Stimulated activated naive CD8-positive, alpha-beta T cell treated with anti-CD3 and anti-CD28 coated beads, Interleukin-15, Interleukin-2, amounts not matched to agents 100 ng/mL and 50 ng/mL, for 24 hours (primary cell): ENCODE results near the gene SCGB1A1.

ENCODE experiments used
- H3K27ac Mint-ChIP-seq: one replicate; pipeline ENCODE4 v1.8.0; 2021; ENCODE audit warnings: mild to moderate bottlenecking, mixed read lengths
- H3K27me3 Mint-ChIP-seq: one replicate; pipeline ENCODE4 v1.8.0; 2021; ENCODE audit warnings: mixed read lengths
- H3K36me3 Mint-ChIP-seq: one replicate; pipeline ENCODE4 v1.8.0; 2021; ENCODE audit warnings: low read depth, mixed read lengths
- H3K4me1 Mint-ChIP-seq: one replicate; pipeline ENCODE4 v1.8.0; 2021; ENCODE audit warnings: low read depth, mixed read lengths
- H3K4me3 Mint-ChIP-seq: one replicate; pipeline ENCODE4 v1.8.0; 2021; ENCODE audit warnings: mild to moderate bottlenecking, mixed read lengths
- H3K9me3 Mint-ChIP-seq: one replicate; pipeline ENCODE4 v1.8.0; 2021; ENCODE audit warnings: mixed read lengths

The SCGB1A1 gene

DNA sequence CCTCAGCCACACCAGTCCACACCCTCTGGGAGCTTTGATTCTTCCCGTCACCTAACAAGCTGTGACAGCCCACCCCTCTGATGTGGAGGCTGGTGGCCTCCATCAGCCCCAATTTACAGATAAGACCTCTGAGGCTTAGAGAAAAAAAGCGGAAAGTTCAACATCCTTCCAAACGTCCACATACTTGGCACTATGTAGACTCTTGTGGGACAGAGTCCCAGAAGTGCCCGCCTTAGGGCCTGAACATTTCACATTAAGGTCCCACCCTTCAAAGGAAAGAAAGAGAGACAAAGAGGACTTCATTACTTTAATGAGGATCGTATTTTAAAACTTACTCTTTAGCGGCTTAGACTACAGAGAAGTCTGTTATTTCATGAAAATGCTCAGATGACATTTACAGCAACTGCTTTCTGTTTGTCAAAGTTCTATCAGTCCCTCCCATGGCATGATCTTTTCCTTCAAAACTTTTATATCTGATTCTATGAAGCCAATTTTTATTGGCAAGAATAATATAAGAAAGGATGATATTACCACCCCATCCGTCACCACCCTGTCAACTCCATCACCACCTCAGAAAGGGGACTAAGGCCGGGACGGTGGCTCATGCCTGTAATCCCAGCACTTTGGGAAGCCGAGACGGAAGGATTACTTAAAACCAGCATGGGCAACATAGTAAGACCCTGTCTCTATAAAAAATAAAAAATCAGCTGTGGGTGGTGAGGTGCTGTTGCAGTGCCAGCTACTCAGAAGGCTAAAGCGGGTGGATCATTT, 15.7 kb upstream of the SCGB1A1 start:
- H3K4me3 Mint-ChIP-seq: peak overlapping the region; percentile 85
- peak overlapping the region; percentile 96 for H3K27ac Mint-ChIP-seq
- peaks cover 45% of the 10 kb centered on the region for H3K4me1 Mint-ChIP-seq
- no peaks in the 10 kb centered on the region for H3K36me3 Mint-ChIP-seq
- H3K27me3 Mint-ChIP-seq: no peaks in the 10 kb centered on the region
- no peaks in the 10 kb centered on the region for H3K9me3 Mint-ChIP-seq

DNA sequence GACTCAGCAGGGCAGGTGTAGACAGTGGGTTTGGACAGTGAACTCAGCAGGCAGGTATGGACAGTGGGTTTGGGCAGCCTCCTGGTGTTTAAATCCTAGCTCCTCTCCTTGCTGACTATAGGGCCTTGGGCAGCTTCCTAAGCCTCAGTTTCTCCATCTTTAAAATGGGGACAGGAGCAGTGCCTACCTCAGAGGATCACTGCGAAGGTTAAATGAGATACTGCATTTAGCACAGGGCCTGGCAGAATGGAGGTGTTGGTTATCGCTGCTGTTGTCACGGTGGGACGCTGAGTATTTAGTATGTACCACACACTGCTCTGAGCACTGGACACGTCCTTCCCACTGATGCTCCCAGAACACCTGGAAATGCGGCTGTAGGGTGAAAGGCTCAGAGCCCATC, 14.4 kb upstream of the SCGB1A1 start:
- no peak overlapping the region for H3K27ac Mint-ChIP-seq
- no peaks in the 10 kb centered on the region for H3K36me3 Mint-ChIP-seq
- peaks cover 32% of the 10 kb centered on the region for H3K4me1 Mint-ChIP-seq
- no peaks in the 10 kb centered on the region for H3K9me3 Mint-ChIP-seq
- no peaks in the 10 kb centered on the region for H3K27me3 Mint-ChIP-seq
- H3K4me3 Mint-ChIP-seq: no peak overlapping the region

DNA sequence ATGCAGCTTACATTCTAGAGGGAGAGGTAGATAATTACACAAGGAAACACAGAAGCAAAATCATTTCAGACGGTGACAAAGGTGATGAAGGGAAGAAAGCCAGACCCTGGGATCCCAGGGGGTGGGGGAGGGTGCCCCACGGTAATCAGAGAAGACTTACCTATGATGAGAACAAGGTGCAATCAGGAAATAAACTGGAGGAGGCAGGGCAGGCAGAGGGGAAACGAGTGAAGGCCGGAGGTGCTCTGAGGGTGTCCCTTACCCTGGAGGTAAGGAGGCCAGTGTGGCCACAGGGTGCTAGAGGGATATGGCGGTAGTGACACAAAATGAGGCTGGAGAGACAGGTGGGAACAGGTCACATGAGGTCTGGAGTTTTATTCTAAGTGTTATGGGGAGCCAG, 13.9 kb upstream of the SCGB1A1 start:
- no peaks in the 10 kb centered on the region for H3K27me3 Mint-ChIP-seq
- H3K9me3 Mint-ChIP-seq: no peaks in the 10 kb centered on the region
- no peak overlapping the region for H3K4me3 Mint-ChIP-seq
- no peak overlapping the region for H3K27ac Mint-ChIP-seq
- peaks cover 30% of the 10 kb centered on the region for H3K4me1 Mint-ChIP-seq
- H3K36me3 Mint-ChIP-seq: no peaks in the 10 kb centered on the region

GRCh38 chr11:62406034-62406433, 12.8 kb upstream of the SCGB1A1 start:
- Mint-ChIP-seq H3K9me3 (no peaks in the 10 kb centered on the region), H3K4me3 (no peak overlapping the region), H3K4me1 (peaks cover 20% of the 10 kb centered on the region), H3K27ac (no peak overlapping the region), H3K27me3 (no peaks in the 10 kb centered on the region), H3K36me3 (no peaks in the 10 kb centered on the region)

GRCh38 chr11:62409831-62410230, 9.0 kb upstream of the SCGB1A1 start:
- Mint-ChIP-seq H3K27ac (no peak overlapping the region), H3K4me1 (no peaks in the 10 kb centered on the region), H3K27me3 (no peaks in the 10 kb centered on the region), H3K9me3 (no peaks in the 10 kb centered on the region), H3K4me3 (no peak overlapping the region), H3K36me3 (no peaks in the 10 kb centered on the region)

DNA sequence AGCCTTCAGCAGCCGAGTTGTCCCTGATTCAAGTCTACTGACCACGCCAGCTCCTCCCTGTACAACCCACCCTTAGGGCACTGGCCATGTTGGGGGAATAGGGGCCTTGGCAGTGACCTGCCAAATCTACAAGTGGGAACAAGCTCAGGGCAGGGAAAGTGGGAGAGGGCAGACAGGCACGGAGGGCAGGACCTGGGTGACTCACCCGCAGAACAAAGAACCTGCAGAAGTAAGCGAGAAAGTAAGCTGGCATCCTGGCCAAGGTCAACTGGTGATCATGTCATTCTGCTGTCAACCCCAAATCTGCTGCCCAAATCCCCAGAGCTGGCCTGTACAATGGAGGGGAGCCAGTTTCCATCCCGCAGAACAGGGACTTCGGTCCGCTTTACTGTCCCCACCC, 7.9 kb upstream of the SCGB1A1 start:
- Mint-ChIP-seq H3K4me3 (no peak overlapping the region), H3K4me1 (no peaks in the 10 kb centered on the region), H3K27ac (no peak overlapping the region), H3K36me3 (no peaks in the 10 kb centered on the region), H3K9me3 (no peaks in the 10 kb centered on the region), H3K27me3 (no peaks in the 10 kb centered on the region)

DNA sequence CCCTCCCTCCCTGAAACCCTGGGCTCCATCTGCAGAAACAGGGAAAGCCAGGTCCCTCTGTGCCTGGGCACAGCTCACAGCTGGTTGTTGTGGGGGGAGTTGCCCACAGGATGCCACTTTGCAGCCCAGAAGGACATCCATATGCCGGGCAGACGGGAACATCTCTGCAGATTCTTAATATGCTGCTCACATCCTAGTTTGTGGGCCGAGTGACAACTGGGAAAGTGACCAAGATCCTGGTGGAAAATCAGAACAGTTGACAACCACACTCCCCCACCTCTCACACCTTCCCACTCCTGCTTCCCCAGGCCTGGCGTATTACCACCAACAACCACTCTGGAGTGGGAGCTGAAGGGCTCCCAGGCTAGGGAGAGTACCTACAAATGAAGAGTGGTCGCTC, 7.3 kb upstream of the SCGB1A1 start:
- H3K27ac Mint-ChIP-seq: no peak overlapping the region
- no peaks in the 10 kb centered on the region for H3K9me3 Mint-ChIP-seq
- no peaks in the 10 kb centered on the region for H3K4me1 Mint-ChIP-seq
- no peak overlapping the region for H3K4me3 Mint-ChIP-seq
- H3K36me3 Mint-ChIP-seq: no peaks in the 10 kb centered on the region
- no peaks in the 10 kb centered on the region for H3K27me3 Mint-ChIP-seq

DNA sequence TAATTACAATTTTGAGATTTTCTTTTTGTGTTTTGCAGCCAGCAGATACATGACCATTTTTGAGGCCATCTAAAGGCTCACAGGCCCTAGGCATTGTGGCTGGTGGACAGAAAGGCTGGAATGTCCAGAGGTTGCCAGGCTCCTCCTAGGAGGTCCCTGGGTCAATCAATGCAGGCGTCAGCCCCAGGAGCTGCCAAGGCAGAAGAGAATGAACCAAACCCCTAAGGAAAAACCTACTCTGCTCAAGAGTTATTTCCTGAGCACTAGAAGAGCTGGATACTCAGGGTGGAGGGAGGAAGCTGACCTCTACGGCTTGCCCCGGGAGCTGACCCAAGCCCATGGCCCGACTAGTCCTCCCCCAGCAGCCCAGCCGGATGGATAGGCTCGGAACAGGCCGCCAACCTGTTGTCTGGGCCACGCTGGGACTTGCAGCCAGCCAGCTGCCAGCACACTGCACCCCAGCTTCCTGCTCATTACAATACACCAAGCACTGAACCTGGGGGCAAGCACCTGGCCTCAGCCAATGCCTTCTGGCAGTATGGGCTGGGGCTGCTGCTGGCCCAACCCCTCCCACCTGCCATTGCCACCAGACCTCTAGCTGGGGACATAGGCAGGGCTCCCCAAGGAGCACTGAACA, 5.7 kb upstream of the SCGB1A1 start:
- no peaks in the 10 kb centered on the region for H3K4me1 Mint-ChIP-seq
- no peaks in the 10 kb centered on the region for H3K36me3 Mint-ChIP-seq
- H3K27me3 Mint-ChIP-seq: no peaks in the 10 kb centered on the region
- H3K4me3 Mint-ChIP-seq: no peak overlapping the region
- no peak overlapping the region for H3K27ac Mint-ChIP-seq
- no peaks in the 10 kb centered on the region for H3K9me3 Mint-ChIP-seq

DNA sequence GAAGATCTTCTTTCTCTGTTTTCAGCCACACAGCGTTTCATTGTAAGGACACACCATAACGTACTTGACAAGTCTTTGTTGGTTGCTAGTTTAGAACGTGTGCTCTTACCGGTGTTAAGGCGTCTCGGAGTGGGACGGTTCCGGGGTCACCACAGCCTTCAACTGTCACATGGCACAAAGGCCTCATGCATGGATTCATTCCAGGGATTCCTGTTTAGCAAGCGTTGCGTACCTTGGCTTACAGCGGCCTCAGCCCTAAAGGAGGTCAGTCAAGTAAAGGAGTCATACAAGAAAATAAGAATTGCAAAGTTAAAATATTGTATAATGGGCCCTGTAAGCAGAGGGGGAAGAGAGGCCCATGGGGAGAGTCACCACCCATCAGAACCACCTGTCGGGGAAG, 2.2 kb upstream of the SCGB1A1 start:
- Mint-ChIP-seq H3K4me1 (no peaks in the 10 kb centered on the region), H3K27me3 (no peaks in the 10 kb centered on the region), H3K9me3 (no peaks in the 10 kb centered on the region), H3K27ac (no peak overlapping the region), H3K4me3 (no peak overlapping the region), H3K36me3 (no peaks in the 10 kb centered on the region)

DNA sequence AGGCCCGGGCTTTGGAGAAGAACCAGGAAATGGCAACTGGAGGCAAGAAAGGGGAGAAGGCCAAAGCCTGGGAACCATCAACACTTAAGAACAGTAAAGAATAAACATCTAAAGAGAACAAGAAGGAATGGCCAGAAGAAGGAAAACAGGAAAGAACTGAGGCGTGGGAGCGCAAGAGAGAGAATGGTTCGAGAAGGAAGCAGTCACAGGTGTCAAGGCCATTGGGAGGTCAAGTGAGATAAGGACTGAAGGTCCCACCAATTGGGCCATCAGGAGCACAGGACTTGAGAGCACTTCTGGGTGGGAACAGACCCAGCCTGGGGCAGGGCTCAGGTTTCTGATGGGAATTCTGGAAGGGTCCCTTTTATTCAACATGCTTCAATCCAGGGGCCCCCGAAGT, 697 bp upstream of the SCGB1A1 start:
- Mint-ChIP-seq H3K9me3 (no peaks in the 10 kb centered on the region), H3K27me3 (no peaks in the 10 kb centered on the region), H3K4me3 (no peak overlapping the region), H3K27ac (peak overlapping the region; percentile 17), H3K4me1 (no peaks in the 10 kb centered on the region), H3K36me3 (no peaks in the 10 kb centered on the region)

DNA sequence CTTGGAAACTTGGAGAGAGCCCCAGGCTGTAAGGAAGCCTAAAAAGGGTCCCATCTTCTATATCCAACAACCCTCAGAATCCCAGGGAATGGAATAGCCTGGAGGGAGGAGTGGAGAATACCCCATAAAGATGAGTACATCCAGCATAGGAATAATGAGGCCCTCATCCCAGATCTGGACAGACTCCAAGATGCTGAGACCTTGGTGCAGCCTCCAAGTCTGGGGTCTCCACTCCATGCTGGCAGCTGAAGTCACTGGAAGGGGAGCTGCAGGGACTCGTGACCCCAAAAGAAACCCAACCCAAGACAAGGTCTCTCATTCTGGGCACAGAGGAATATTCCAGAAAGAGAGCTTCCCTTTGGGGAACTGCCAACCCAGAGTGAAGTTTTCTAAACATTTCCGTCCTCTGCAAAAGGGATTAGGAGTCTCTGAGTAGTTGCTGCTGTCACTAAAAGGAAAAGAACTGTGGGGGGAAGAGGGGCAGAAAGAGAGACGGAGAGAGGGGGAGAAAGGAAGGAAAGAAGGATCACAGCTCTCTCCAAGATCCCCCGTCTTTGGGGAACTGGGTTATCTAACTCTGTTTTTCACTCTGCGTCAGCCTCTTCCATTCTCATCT, 589 bp downstream of the SCGB1A1 start:
- H3K36me3 Mint-ChIP-seq: no peaks in the 10 kb centered on the region
- H3K9me3 Mint-ChIP-seq: no peaks in the 10 kb centered on the region
- H3K4me3 Mint-ChIP-seq: no peak overlapping the region
- peaks cover 6% of the 10 kb centered on the region for H3K27me3 Mint-ChIP-seq
- H3K4me1 Mint-ChIP-seq: no peaks in the 10 kb centered on the region
- no peak overlapping the region for H3K27ac Mint-ChIP-seq

DNA sequence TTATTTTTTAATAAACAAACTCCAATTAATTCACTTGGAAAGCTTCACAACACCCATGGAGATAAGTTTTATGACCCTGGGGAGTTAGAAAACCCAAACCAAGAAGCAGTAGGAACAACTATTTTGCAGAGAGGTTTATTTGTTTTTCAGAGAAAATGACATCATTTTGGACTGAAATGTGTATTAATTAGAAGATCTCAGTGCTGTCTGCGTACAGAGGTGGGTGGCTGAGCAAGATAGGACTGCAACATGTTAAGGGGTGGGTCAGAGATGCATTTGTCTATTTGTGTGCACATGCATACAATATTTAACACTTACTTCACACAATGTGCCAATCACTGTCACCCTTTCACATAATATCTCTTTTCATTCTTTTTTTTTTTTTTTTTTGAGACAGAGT, 1.1 kb downstream of the SCGB1A1 start:
- H3K4me3 Mint-ChIP-seq: no peak overlapping the region
- peaks cover 6% of the 10 kb centered on the region for H3K27me3 Mint-ChIP-seq
- no peaks in the 10 kb centered on the region for H3K9me3 Mint-ChIP-seq
- no peaks in the 10 kb centered on the region for H3K36me3 Mint-ChIP-seq
- no peak overlapping the region for H3K27ac Mint-ChIP-seq
- H3K4me1 Mint-ChIP-seq: no peaks in the 10 kb centered on the region

- no peak overlapping the region for H3K27ac Mint-ChIP-seq
- peaks cover 6% of the 10 kb centered on the region for H3K27me3 Mint-ChIP-seq
- H3K9me3 Mint-ChIP-seq: no peaks in the 10 kb centered on the region
- H3K4me3 Mint-ChIP-seq: no peak overlapping the region
- no peaks in the 10 kb centered on the region for H3K36me3 Mint-ChIP-seq
- H3K4me1 Mint-ChIP-seq: no peaks in the 10 kb centered on the region
Observed at GRCh38 chr11:62420882-62421281, 2.0 kb downstream of the SCGB1A1 start.

DNA sequence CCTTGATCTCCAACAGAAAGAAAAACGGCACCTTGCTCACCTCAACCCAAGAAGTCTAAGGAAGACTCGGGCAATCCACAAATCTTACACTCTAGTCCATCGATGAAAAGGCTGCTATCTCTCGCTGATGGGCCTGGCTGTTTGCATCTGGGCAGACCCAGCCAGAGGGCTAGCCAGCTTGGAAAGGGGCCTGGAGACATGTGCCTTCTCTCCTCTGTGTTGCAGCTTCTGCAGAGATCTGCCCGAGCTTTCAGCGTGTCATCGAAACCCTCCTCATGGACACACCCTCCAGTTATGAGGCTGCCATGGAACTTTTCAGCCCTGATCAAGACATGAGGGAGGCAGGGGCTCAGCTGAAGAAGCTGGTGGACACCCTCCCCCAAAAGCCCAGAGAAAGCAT, 3.2 kb downstream of the SCGB1A1 start:
- Mint-ChIP-seq H3K4me1 (peaks cover 10% of the 10 kb centered on the region), H3K9me3 (no peaks in the 10 kb centered on the region), H3K36me3 (no peaks in the 10 kb centered on the region), H3K4me3 (no peak overlapping the region), H3K27ac (no peak overlapping the region), H3K27me3 (peaks cover 6% of the 10 kb centered on the region)

GRCh38 chr11:62423012-62423411, 4.2 kb downstream of the SCGB1A1 start:
- Mint-ChIP-seq H3K27me3 (peaks cover 6% of the 10 kb centered on the region), H3K4me3 (no peak overlapping the region), H3K27ac (no peak overlapping the region), H3K9me3 (no peaks in the 10 kb centered on the region), H3K4me1 (peaks cover 20% of the 10 kb centered on the region), H3K36me3 (no peaks in the 10 kb centered on the region)
